NCI-H146 (cell line): ENCODE data around the gene RABGEF1.

Experiments used
- DNase-seq: peaks from one replicate; lab custom pipeline; 2025; lab: John Stamatoyannopoulos, UW

The RABGEF1 gene

GRCh38 chr7:66859339-66859738 is 118.8 kb downstream of the RABGEF1 start:
- DNase-seq = no peak

DNA sequence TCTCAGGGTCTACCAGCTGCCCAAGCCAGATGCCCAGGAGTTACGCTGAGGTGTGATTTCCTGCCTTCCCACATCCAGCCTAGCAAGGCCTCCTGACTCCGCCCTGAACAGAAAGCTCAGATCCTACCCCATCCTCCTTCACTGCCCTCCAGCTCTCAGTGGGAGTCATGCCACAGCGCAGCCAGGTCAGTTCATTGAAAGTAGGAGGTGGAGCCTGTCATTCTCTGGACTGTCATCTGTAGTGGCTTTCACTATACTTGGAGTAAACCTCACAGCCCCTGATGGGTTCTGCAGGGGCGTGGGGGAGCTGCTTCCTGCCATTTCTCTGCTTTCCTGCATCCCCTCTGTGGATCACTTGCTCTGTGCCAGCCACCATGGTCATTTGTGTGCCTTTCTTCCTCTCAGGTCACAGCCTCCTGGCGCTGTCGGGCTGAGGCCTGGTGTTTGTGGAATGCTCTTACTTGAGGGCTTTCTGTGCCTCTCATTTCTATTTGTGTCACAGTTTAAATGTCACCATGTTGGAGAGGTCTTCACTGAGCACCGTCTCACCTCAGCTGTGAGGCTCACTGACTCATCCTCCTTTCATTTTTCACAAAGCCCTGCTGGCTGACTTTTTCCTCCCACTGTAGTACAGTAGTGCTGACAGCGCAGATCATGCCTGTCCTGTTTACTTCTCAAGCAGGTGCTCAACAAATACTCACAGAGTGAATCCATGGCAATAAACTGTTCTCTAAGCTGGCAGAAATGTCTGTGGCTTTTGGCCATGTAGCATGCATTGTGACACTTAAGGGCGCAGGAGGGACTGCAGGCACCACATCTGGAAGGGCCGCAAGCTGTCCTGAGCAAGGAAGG is 119.5 kb downstream of the RABGEF1 start:
- DNase-seq = no peak

GRCh38 chr7:66860767-66861166 is 120.2 kb downstream of the RABGEF1 start:
- DNase-seq = no peak
